Measurements from ENCODE around the gene NQO1. TPM values are rescaled to one million over a fixed set of nuclear protein-coding genes. Genes with fewer than 3 reads are reported as not detected.
"Not testable (repeated sequence)": the region's sequence is repeated elsewhere in the genome, so short reads cannot be mapped to it uniquely, and the experiment has no call there.

Gene NQO1
- total and polyA plus RNA-seq, 2 of the 4 experiments (the other 2 are of a cell fraction) = 304 to 426 TPM

DNA sequence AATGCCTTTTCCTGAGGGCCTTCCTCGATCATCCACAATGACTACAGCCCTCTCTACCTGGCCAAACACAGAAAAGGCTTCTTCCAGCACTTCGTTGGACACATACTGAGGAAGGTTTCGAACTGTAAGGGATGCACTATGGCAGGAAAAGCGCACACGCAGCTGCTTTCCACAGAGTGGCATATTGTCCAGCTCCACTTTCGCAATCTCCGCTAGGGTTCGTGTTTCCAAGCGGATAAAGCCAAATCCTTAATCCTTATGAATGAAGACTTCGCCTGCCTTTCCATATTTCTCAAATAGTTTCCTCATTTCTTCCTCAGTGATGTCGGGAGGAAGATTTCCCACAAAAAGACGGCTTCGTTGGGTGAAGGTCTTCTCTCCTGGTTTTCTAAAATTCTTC, 31.0 kb upstream of the NQO1 start:
- CTCF ChIA-PET; H2AFZ ChIP-seq (replicated peaks; ENCODE audit: low read length, poor library complexity): not testable (repeated sequence)

More for the DNA sequence above, 31.0 kb upstream of the NQO1 start:
- H4K8ac ChIP-seq (ENCODE audit: low read depth in 2 of 2, low read length in 2 of 2); H3K9me1 ChIP-seq (ENCODE audit: insufficient read depth, low read length); H3K23ac ChIP-seq (ENCODE audit: low read depth, low read length); H3K27ac ChIP-seq (ENCODE audit: insufficient read depth, low read length); dilution Hi-C loops (cut with HindIII; ENCODE audit: low sequenced_read_pairs, unreplicated experiment); H2BK120ac ChIP-seq (ENCODE audit: low read depth, low read length); H3K56ac ChIP-seq (ENCODE audit: extremely low read depth, insufficient read depth, low read length); in situ Hi-C loops (cut with MboI; ENCODE audit: low sequenced_read_pairs); H3K27me3 ChIP-seq (ENCODE audit: control insufficient read depth, insufficient read depth, low read length); H2AK9ac ChIP-seq (replicated peaks; ENCODE audit: low read depth, low read length, poor library complexity); H3K36me3 ChIP-seq (ENCODE audit: control insufficient read depth, insufficient read depth, low read length); H4K91ac ChIP-seq (ENCODE audit: insufficient read depth, low read depth, low read length); H3K4me1 ChIP-seq (ENCODE audit: control insufficient read depth, insufficient read depth, low read length); H4K5ac ChIP-seq (ENCODE audit: low read depth, low read length); H2AK5ac ChIP-seq (ENCODE audit: low read depth, low read length); BruUV-seq (replicated peaks); H2BK20ac ChIP-seq (ENCODE audit: low read depth, low read length); H3K18ac ChIP-seq (ENCODE audit: low read depth, low read length); H2BK5ac ChIP-seq (ENCODE audit: low read depth, low read length, poor library complexity, severe bottlenecking); ATAC-seq (ENCODE audit: low read depth); H4K20me1 ChIP-seq (ENCODE audit: insufficient read depth, low read length); H3K4ac ChIP-seq (ENCODE audit: low read depth, low read length); H3K9me3 ChIP-seq (ENCODE audit: control insufficient read depth, insufficient read depth, low read length); H3K14ac ChIP-seq (replicated peaks; ENCODE audit: low read depth, low read length); DNase-seq; H3K4me2 ChIP-seq (ENCODE audit: low read depth, low read length); H3K4me3 ChIP-seq (ENCODE audit: insufficient read depth, low read depth, low read length); H2BK15ac ChIP-seq (ENCODE audit: low read depth, low read length); H3K9ac ChIP-seq (ENCODE audit: low read depth, low read length); POLR2A ChIA-PET (ENCODE audit: unreplicated experiment): not testable (repeated sequence)
- 93% methylated on average over 2 of the region's 13 CpGs; no CpG with 5 or more reads in 1 of the 2 experiments for WGBS, 2 experiments (ENCODE audit: extremely low coverage in 2 of 2, insufficient read length in 1 of 2)
- intact Hi-C loops (cut with micrococcal nuclease) = loop anchor here (5.0 kb wide), 1 partner anchor 375 kb away; no protein-coding TSS in a partner anchor
- 0 out of 2 replicates have a peak, but pooled peaks have one; percentile 2 for TF ChIP-seq CEBPB (IDR thresholded peaks at IDR 0.05; ENCODE audit: low read depth, low read length)
- H3K79me1 ChIP-seq (ENCODE audit: low read depth in 1 of 2, low read length in 2 of 2) = peaks cover 3 to 16% of the 10 kb centered on the region in 2 experiments
